ENCODE results near the gene BMP6.

DNA sequence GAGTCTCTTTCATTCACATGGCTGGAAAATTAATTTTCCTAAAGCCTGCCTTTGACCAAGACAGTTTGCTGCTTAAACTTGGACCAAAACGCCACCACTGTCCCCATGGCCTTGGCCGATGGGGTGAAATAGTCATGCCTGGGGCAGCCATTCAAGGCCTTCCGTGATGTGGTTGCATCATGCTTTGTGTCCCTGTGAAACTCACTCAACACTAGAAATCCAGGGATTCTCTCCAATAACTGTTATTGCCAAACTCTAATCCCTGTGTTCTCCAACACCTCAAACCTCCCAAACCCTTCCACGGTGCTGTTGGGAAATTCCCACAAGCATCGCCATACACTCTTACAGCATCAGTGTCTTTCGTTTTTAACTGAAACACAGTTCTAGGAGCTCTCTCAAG lies 186.1 kb downstream of the BMP6 start:
- TF ChIP-seq, protein P1, sequence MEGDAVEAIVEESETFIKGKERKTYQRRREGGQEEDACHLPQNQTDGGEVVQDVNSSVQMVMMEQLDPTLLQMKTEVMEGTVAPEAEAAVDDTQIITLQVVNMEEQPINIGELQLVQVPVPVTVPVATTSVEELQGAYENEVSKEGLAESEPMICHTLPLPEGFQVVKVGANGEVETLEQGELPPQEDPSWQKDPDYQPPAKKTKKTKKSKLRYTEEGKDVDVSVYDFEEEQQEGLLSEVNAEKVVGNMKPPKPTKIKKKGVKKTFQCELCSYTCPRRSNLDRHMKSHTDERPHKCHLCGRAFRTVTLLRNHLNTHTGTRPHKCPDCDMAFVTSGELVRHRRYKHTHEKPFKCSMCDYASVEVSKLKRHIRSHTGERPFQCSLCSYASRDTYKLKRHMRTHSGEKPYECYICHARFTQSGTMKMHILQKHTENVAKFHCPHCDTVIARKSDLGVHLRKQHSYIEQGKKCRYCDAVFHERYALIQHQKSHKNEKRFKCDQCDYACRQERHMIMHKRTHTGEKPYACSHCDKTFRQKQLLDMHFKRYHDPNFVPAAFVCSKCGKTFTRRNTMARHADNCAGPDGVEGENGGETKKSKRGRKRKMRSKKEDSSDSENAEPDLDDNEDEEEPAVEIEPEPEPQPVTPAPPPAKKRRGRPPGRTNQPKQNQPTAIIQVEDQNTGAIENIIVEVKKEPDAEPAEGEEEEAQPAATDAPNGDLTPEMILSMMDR (IDR thresholded peaks at IDR 0.05), result no peak
- TF ChIP-seq POLR2A (IDR thresholded peaks at IDR 0.05), result no peak
- TF ChIP-seq POLR2AphosphoS5 (IDR thresholded peaks at IDR 0.05), result peak in 1 of 3 donors; percentile 31

Measured in breast epithelium (tissue), 3 donors.